CD4-positive, alpha-beta T cell treated with Interleukin-6 for 4 hours (primary cell): Measurements from ENCODE around the gene PTPRN.
"Not testable (repeated sequence)": the region's sequence is repeated elsewhere in the genome, so short reads cannot be mapped to it uniquely, and the experiment has no call there.

Experiments used
- DNase-seq: peaks from one replicate; pipeline ENCODE4 v3.0.0-alpha.2; 2020; ENCODE audit warnings: mixed read lengths

Gene PTPRN

DNA sequence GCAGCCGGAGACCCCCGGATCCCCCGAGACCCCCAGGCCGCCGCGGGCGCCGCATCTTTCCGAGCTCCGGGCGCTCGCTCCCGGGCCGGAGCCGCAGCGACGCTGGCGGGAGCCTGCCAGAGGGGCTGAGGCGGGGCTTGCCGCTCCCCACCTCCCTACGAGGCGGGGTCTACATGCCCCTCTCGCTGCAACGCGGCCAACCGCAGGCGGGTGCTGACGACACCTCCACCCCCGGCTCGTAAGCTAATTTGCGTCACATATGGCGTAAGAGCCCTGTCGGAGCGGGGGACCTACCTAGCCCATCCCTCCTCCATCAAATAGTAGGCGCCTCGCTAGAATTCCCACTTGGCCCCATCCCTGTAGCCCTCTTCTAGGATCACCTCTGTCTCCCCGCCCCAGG lies at the start of gene PTPRN:
PTPRN (minus strand) TSS at position 124 of the 400 bp plus-strand sequence; CDS start at position 55, 69 bp downstream.
- DNase-seq: no peak

DNA sequence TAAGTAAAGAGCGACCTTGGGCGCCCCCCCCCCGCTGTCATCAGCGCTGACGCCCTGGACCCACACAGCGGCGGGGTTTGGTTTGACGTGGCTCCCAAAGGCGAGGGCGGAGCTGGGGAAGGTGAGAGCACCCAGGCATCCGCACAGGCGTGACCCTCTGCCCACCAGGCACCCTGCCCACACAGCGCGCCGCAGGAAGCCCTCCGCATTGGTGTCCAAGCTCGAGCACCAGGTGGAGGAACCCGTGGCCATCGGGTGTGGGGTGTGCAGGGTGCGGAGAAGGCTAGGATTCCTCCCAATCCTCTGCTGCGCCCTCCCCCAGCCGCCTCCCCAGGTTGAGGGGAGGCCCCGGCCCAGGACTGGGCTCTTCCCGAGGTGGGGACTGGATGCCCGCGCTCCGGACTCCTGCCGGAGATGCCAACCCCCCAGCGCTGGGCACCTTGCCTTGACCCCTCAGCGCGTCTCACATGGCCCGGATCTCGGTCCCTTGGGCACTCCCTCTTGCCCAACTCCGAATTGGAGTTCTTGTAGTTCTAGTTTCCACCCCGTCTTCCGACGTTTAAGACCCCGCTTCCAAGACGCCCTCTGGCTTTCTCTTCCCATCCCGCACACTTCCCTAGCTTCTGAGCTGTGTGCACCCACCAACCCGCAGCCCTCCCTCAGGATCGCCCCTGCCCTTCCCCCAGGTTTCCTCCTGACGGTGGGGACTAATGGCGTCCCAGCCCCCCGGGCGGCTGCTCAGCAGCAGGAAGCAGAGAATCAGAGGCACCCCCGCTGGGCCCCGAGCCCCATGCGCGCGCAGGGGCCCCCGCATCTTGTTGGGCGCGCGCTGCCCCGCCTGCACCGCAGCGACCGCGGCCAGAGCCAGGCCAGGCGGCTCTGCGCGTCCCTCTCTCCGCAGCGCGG lies 49.2 kb upstream of the PTPRN start:
- DNase-seq: no peak

DNA sequence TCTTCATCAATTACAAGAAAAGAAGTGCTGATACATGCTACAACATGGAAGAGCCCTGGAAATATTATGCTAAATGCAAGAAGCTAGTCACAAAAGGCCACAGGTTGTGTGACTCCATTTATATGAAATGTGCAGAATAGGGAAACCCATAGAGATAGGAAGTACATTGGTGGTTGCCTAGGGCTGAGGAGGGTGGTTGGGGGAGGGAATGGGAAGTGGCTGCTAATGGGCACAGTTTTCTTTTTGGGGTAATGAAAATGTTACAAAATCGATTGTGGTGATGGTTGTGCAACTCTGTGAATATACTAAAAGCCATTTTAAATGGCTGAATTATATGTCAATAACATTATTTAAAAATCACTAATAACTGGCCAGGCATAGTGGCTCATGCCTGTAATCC lies 47.6 kb upstream of the PTPRN start:
- DNase-seq: no peak

DNA sequence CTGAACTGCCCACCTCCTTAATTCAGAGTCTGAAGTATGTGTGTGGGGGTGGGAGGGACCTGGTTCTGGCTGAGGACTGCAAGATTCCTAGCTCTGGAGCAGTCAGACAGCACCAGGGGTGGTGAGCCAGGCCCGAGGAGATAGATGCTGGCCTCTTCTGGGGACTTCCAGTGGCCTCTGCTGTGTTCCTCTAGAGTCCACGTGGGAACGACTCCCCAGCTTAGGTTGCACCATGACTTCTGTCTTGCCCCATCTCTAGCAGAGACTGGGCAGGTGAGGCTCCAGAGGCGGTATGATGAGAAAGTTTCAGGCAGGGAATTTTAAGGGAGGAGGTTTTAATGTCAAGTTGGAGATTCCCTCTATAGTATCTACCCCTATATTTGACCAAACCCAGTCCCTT lies 45.4 kb upstream of the PTPRN start:
- no peak for DNase-seq

DNA sequence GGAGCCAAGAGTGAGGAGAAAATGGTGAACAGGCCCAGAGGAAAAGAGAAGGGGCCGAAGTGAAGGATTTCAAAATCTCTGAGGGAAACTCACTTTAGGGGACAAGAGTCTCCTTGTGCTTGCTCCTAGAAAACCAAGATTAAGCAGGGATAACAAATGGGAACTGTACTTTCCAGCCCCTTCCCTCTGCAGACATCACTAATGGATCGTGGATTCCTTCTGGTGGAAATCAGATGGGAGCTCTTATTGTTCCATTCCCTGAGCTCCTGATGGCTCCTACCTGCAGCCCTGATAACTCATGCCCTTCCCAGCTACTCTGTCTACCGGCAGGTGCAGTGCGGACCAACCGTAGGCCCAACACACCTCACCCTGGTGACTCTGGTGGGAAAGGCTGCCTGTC lies 43.9 kb upstream of the PTPRN start:
- no peak for DNase-seq

DNA sequence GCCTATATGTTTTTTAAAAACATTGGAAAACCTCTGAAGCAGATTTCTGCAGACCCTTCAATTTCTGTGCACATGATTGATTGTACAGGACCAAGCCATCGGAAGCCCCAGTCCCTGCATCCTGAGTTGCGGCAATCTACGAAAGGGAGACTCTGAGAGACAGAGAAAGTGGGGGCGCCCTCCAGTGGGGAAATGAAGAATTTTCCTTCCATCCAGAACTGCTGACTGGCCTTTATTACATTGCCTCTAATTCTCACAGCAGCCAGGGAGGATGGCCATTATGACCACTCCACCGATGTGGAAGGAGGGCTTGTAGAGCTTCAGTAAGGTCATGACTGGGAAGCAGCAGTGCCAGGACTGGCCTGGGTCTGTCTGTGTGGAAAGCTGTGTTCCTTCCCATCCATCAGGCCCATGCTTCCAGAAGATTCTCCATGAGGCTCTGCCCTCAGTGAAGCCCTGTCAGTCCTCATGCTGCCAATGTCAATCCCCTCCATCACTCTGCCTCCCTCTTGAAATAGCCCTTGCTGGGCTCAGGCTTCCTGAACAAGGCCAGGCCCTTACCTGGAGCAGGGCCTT lies 43.3 kb upstream of the PTPRN start:
- DNase-seq: peak; percentile 70

DNA sequence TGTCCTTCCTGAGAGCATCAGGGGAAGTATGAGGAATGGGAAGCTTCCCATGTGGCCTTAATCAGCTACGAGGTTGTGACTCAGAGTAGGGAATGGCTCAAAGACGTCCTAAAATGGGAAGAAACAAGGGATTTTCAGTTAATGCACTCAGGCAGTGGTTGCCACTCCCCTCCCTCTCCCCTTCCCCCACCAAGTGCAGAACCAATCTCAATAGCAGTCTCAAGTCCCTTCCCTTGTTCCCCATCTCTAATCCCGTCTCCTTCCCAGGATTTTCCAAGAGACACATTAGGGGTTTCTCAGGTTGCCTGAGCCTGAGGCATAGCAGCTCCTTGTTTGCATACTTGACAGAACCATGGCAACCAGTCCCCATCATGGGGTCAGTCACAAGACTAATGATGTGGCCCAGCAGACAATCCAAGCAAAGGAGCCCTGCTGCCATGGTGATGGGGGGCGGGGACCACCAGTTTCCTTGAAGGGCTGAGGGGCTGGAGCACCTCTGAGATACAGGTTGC lies 41.6 kb upstream of the PTPRN start:
- DNase-seq: no peak

DNA sequence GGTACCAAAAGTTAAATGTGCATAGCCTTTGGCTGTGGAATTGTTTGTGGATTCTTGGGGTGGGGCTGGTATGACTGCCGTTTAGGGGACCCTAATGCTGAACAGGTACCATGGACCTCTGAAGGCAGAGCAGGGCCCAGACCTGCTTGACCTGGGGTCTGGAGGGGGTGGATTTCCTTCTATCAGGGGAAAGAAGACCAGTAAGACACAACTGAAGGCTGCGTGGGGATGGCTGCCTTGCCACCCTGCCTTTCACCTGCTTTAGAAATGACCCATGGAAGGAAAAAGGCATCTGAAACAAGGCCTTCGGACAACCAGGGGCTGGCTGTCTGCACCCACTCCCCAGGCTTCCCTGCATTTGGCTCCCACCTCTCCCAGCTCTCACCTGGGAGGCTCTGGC lies 41.0 kb upstream of the PTPRN start:
- no peak for DNase-seq

DNA sequence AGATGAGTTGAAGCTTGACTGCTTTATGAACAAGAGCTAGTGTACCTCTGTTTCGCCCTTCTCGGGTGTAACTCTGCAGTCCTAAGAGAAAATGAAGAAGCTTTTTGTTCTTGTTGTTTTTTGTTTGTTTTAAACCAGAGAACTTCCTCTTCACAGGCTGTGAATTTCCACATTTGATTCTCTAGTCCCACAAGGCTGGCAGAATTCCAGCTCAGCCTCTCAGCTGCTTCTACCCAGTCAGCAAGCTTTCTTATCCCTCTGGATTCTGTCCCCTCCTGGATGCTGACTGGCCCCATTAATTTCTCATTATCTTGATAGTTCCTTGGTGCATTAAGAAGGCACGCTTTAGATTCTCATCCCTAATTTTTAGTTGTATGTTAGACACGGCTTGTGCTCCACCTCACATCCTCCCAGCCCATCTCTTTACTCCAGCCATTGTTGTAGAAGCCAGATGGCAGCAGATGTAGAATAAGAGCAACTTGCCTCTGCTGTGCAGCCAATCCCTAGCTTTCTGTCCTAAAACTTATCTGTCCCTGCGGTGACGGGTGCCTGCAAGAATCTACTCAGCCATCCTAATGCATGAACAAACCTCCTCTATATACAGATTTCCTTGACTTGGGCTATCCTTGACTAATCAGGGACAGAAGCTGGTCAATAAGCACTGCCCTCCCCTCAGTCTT lies 35.7 kb upstream of the PTPRN start:
- no peak for DNase-seq

DNA sequence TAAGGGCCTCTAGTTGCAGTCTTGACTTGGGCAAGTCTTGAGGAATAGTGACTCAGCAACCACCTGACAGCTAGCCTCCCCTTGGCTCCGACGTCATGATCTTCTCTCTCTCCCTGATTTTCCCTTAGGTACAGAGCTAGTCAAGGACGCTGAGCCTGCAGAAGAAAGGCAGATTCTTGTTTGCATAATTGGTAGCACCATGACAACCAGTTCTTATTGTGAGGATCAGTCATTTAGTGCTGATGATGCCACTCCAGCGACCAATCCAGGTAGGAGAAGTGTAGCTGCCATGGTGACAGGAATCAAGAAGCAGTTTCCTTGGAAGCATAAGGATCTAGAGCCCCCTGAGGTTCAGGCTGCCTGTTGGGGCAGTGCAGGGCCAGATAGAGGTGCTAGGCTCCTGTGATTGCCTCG lies 26.2 kb upstream of the PTPRN start:
- no peak for DNase-seq

DNA sequence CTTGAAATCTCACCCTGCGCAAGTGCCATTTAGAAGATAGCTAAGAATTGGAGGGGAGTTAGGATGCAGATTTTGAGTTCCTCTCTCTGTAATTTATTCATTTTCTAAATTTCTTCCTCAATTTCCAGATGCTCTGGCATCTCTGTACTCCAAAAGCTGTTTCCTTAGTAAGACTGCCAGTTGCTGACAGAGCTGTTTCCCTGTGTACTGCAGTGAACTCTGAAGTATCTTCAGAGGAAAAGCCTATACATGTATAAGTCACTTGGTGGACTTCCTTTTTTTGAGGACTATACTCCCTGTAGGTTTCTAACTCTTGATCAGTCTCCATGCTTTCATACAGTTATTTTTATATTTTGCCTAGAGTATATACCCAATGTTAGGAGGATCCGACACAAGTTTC lies 24.9 kb upstream of the PTPRN start:
- no peak for DNase-seq

DNA sequence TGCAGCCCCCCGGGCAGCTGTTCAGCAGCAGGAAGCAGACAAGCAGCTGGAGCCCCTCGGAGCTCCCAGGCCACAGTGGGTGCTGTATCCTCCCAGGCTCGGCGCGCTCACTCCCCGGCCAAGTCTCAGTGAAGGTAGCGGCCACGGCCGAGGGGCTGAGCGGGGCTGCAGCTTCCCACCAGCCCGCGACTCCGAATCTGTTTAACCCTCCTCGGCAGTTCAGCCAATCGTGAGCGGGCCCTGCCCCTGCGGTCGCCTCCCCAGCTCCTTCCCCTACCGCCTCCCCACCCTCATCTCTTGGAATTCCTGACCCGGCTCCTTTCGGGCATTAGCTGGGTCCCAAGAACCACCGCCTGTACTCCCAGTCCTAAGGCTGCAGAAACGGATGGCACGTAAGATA lies 23.3 kb upstream of the PTPRN start, which contains the start of gene RESP18:
RESP18 (minus strand) TSS at position 203 of the 400 bp plus-strand sequence.
- no peak for DNase-seq

DNA sequence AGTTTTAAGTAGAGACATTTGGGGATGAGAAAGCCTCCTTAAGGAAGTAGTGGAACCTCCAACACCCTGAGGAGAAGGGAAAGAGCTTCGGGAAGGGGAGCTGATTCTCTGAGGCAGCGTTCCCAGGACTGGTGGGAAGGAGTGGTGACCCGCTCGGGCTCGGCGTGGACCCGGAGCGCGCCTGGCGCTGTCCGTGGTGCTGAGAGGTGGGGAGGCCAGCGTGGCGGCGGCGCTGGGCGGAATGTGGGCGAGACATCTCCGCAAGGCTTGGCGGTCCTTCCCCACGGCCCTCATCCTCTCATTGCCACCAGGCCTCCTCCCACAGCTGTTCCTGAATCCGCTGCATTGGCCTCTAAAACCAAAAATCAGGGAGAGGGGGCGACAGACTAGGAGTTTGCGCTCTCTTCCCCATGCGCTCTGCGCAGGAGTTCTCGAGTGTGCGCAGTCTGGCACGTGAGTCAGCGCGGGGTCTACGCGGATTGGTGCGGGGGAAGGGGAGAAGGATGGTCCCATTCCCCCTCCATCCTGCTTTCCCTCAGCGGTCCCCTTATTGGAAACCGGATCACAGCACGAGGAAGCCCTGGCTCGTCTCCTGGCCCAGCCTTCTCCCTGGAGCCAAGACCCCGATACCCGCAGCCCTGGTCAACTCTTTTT lies 22.5 kb upstream of the PTPRN start:
- DNase-seq: peak; percentile 25

DNA sequence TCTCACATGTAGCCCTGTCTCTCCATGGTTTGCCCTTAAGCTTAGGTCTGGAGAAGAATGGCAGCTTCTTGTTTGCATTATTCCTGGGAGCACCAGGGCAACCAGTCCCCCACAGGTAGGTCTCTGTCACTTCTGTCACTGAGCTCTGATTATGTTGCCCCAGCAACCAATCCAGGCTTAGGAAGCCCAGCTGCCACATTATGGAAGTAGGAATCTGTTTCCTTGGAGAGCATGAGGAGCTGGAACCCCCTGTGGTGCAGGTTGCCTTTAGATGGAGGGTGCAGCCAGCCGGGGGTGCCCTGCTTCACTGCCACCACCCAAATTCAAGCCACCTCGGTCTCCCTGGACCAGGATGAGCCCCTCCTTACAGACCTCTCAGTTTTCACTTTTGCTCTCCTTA lies 18.5 kb upstream of the PTPRN start:
- no peak for DNase-seq

DNA sequence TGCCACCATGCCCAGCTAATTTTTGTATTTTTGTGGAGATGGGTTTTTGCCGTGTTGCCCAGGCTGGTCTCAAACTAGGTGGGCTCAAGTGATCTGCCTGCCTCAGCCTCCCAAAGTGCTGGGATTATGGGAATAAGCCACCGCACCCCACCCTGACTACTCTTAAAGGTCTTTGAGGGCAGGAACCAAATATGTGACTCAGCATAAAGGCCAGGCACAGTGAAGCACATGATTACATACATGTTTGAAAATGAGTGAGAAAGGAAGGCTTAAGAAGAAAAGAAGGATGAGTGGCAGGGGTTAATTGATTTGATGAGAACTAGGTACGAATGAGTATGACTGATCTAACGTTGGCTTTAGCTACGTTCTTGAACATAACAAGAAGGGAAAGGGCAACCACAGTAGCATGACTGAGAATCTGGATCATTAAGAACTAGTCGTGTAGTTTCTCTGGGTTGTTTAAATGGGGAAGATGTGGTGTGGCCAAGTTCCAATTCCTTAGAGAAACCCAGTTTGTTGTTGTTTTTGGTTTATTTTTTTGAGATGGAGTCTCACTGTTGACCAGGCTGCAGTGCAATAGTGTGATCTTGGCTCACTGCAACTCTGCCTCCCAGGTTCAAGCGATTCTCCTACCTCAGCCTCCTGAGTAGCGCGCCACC lies 16.6 kb upstream of the PTPRN start:
- no peak for DNase-seq

DNA sequence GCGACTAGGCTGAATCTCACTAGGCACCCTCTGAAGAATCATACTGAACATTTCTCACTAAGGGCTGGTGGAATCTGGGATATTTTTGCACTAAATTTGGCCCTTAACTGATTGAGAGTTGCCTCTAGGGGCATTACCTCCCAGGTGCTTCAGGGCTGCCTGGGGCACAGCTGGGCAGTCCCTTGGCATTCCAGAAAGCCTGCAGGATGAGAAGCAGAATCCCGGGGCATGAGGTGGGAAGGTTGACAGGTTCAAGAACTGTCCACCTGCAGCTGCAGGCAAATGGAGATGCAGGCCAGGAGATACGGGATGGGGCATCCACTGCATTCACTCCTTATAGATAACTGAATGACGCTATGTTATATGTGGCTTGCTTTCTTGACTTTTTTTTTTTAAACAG lies 15.9 kb upstream of the PTPRN start:
- DNase-seq: no peak

DNA sequence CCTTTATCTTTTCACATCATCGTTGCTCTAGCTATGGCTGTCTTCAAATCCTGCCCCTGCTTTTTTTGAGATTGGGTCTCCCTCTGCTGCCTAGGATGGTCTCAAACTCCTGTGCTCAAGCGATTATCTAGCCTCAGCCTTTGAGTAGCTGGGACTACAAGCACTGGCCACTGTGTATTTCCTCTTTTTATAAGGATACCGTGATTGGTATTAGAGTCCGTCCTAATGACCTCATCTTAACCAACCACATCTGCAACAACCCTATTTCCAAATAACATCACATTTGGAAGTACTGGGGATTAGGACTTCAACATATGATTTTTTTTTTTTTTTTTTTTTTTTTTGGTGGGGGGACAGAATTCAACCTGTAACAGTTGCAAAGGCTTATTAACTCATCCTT lies 14.2 kb upstream of the PTPRN start:
- no peak for DNase-seq

DNA sequence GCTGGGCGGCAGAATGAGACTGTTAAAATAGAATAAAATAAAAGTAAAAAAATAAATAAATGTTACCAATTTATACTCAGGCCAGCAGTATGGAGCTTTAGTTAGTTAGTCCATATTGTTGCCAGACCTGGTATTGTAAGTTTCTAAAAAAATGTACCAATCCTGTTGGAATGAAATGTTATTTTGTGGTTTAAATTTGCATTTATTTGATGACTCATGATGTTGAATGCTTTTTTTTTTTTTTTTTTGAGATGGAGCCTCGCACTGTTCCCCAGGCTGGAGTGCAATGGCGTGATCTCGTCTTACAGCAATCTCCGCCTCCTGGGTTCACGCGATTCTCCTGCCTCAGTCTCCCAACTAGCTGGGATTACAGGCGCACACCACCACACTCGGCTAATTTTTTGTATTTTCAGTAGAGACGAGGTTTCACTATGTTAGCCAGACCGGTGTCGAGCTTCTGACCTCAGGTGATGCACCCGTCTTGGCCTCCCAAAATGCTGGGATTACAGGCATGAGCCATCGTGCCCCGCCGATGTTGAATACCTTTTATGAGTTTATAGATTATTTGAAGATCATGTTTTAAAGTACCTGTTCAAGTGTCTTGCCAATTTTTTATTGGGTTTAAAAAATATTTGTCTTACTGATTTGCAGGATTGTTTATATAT lies 5.7 kb upstream of the PTPRN start:
- DNase-seq: no peak

DNA sequence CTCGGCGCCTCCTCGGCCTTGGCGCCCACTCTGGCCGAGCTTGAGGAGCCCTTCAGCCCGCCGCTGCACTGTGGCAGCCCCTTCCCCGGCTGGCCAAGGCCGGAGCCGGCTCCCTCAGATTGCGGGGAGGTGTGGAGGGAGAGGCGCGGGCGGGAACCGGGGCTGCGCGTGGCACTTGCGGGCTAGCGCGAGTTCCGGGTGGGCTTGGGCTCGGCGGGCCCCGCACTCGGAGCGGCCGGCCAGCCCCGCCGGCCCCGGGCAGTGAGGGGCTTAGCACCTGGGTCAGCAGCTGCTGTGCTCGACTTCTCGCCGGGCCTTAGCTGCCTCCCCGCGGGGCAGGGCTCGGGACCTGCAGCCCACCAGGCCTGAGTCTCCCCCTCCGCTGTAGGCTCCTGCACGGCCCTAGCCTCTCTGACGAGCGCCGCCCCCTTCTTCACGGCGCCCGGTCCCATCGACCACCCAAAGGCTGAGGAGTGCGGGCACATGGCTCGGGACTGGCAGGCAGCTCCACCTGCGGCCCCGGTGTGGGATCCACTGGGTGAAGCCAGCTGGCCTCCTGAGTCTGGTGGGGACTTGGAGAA lies 3.6 kb upstream of the PTPRN start:
- DNase-seq: not testable (repeated sequence)

DNA sequence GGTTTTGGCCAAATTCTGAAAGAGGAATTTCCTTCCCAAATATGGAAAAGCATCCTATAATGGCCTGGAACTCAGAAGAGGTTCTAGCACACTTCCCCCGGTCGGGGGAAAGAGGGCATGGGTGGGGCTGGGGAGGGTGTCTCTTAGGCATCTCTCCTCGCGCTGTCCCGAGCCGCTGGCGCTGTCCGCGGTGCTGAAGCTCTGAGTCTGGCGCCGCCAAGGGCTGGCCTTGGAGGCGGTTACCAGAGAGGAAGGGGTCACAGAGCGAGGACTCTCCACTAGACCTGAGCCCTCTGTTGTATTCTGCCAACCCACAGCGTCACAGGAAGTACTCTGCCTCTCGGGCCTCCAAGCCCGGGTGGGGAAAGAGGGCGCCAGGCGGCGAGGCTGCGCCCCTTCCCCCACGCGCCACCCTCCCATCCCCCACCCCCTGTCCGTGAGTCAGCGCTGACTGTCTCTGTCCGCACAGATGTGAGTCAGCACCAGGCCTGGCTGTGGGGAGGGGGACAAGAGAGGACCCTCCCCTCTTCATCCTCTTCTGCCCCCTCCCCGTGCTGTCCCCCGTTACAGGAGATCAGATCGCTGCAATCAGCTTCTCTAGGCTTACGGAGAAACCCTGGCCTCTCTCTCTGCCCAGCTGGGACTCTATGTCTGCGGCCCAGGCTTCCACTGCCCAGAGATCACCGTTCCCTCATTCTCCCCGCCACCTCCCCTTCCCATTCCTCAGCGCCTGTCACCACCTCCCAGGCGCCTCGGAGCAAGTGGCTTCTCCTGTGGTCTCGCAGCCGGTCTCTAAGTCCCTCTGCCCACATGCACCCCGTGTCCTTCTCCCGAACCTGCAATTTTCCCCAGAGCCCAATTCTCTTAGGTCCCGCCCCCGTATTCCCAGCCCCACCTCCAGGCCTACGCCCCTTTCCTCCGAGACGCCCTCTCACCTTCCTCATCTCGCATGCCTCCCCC lies 779 bp downstream of the PTPRN start:
- DNase-seq: peak; percentile 69
